Transverse colon (tissue), 4 donors: ENCODE measurements around the gene TARDBP. TPM values are rescaled to one million over a fixed set of nuclear protein-coding genes. Genes with fewer than 3 reads are reported as not detected.
"Not testable (repeated sequence)": the region's sequence is repeated elsewhere in the genome, so short reads cannot be mapped to it uniquely, and the experiment has no call there.

Source experiments
- DNase-seq: peaks from one replicate; pipeline ENCODE4 v3.0.0-alpha.2; 2019
- H3K27ac ChIP-seq, 4 donors: fragments of 200-600 bp; sonication (generic); 2 replicates each; pipeline ENCODE4 v1.5.1; 2016 to 2018; ENCODE audit warnings: inconsistent platforms in 4 of 4
- H3K27me3 ChIP-seq: fragments of 200-600 bp; sonication (generic); 2 replicates; pipeline ENCODE4 v1.5.1; 2017; ENCODE audit warnings: inconsistent platforms
- H3K36me3 ChIP-seq, 4 donors: fragments of 200-600 bp; sonication (generic); 2 replicates each; pipeline ENCODE4 v1.5.1; 2017 to 2019; ENCODE audit warnings: inconsistent platforms in 4 of 4
- H3K4me1 ChIP-seq, 4 donors: fragments of 200-600 bp; sonication (generic); 2 replicates each; pipeline ENCODE4 v1.5.1; 2017 to 2020; ENCODE audit warnings: inconsistent platforms in 4 of 4
- H3K4me3 ChIP-seq, 4 donors: fragments of 200-600 bp; sonication (generic); 1 replicate in 1 of 4; 2 replicates in 3 of 4; pipeline versions ENCODE4 v1.5.1 to v1.6.1; 2017 to 2019; ENCODE audit warnings: inconsistent platforms in 4 of 4
- H3K9me3 ChIP-seq, 2 donors: fragments of 200-600 bp; sonication (generic); 2 replicates each; pipeline ENCODE4 v1.5.1; 2017 to 2019; ENCODE audit warnings: inconsistent platforms in 2 of 2
- EP300 ChIP-seq: sonication (generic); formaldehyde crosslinking; IDR thresholded peaks from one replicate; pipeline ENCODE4 v1.6.1; 2017; ENCODE audit warnings: antibody characterized with exemption, low read depth
- POLR2A ChIP-seq: fragments of 450-650 bp; IDR thresholded peaks from one replicate; pipeline ENCODE4 v1.6.1; 2016; ENCODE audit warnings: antibody characterized with exemption, mild to moderate bottlenecking, moderate library complexity
- POLR2AphosphoS5 ChIP-seq, 3 donors: sonication (generic); formaldehyde crosslinking; IDR thresholded peaks; one replicate each; pipeline ENCODE4 v1.6.1; 2016; ENCODE audit warnings: antibody characterized with exemption in 3 of 3
- WGBS, 2 donors: methylation state at CpG; one replicate each; pipeline ENCODE4 v1.1.5; 2018; ENCODE audit warnings: low coverage in 1 of 2; 5-methylcytosine and 5-hydroxymethylcytosine counted together
- in situ Hi-C, 4 donors: fragments of 200-750 bp; cut with MboI; loops; one replicate each; pipeline versions ENCODE4 v1.15.0 to v1.15.1; 2017; ENCODE audit warnings: low sequenced_read_pairs in 3 of 4, low pct_ligation_motif_present in 1 of 4, low pct_unique_long_range_greater_than_20kb in 1 of 4
- intact Hi-C: fragments of 100-400 bp; cut with DNase I; formaldehyde crosslinking; loops from one replicate; pipeline ENCODE4 v1.15.1; 2023; ENCODE audit warnings: low total_unique reads
- total RNA-seq, 4 donors: library from RNA; depleted of rRNA; stranded (reverse); fragments of >200 nt; gene quantifications; one replicate each; pipeline ENCODE4 v1.1.0, GENCODE V29; 2016
- TF ChIP-seq, protein P1 (sequence below), 5 experiments: fragments of 200-600 bp in 3 of 5; fragments of 450-650 bp in 2 of 5; sonication (generic) in 3 of 5; IDR thresholded peaks; 1 replicate in 2 of 5; 2 replicates in 3 of 5; pipeline ENCODE4 v1.5.1; 2016 to 2017; ENCODE audit warnings: antibody characterized with exemption in 5 of 5, inconsistent platforms in 3 of 5, mild to moderate bottlenecking in 2 of 5, moderate library complexity in 1 of 5

TARDBP gene
- total RNA-seq, 4 donors from 2014 or later = 112 to 278 (median 190) TPM

DNA sequence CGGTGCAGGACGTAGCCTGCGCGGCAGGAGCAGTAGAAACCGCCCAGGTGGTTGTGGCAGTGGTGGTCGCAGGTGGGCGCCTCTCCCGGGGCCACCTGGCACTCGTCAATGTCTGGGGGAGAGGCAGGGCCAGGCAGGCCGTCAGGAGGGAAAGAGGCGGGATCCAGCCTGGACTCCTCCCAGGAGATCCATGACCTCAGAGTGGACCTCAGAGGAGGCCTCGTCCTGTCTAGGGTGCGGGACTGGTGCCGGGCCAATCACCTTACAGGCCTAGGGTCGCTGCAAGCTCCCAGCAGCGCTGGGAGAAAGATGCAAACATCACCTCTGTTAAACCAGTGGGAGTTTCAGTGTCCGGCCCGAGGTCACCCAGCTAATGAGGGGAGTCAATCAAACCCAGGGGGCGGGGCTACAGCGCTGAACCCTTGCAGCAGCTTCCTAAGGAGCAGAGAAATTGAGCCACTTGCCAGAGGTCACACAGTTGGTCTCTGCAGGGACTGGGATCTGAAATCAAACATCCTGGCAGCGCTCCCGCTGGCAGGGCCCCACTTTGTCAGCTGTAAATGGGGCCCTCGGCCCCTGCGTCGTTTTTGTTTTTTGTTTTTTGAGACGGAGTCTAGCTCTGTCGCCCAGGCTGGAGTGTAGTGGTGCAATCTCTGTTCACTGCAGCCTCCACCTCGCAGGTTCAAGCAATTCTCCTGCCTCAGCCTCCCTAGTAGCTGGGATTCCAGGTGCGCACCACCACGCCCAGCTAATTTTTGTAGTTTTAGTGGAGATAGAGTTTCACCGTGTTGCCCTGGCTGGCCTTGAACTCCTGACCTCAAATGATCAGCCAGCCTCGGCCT, 33.2 kb downstream of the TARDBP start:
- intact Hi-C loops = no loop called here
- in situ Hi-C loops = loop anchor here in 2 of 4 donors (25.0 kb wide), 1 partner anchor 592 kb away; no protein-coding TSS in a partner anchor
- Histone ChIP-seq H3K4me3 (no peak overlapping the region), H3K27ac (no peak overlapping the region), H3K4me1 (no peaks in the 10 kb centered on the region), H3K36me3 (no peaks in the 10 kb centered on the region), H3K27me3 (no peaks in the 10 kb centered on the region), H3K9me3 (no peaks in the 10 kb centered on the region)
- DNase-seq = no peak
- WGBS, 2 donors = 69 to 76% methylated on average over 4 to 32 of the region's 32 CpGs
- TF ChIP-seq POLR2A = no peak
- TF ChIP-seq EP300 = no peak
- TF ChIP-seq, protein P1, sequence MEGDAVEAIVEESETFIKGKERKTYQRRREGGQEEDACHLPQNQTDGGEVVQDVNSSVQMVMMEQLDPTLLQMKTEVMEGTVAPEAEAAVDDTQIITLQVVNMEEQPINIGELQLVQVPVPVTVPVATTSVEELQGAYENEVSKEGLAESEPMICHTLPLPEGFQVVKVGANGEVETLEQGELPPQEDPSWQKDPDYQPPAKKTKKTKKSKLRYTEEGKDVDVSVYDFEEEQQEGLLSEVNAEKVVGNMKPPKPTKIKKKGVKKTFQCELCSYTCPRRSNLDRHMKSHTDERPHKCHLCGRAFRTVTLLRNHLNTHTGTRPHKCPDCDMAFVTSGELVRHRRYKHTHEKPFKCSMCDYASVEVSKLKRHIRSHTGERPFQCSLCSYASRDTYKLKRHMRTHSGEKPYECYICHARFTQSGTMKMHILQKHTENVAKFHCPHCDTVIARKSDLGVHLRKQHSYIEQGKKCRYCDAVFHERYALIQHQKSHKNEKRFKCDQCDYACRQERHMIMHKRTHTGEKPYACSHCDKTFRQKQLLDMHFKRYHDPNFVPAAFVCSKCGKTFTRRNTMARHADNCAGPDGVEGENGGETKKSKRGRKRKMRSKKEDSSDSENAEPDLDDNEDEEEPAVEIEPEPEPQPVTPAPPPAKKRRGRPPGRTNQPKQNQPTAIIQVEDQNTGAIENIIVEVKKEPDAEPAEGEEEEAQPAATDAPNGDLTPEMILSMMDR (IDR thresholded peaks at IDR 0.05) = no peak
- TF ChIP-seq POLR2AphosphoS5 (IDR thresholded peaks at IDR 0.05) = no peak

DNA sequence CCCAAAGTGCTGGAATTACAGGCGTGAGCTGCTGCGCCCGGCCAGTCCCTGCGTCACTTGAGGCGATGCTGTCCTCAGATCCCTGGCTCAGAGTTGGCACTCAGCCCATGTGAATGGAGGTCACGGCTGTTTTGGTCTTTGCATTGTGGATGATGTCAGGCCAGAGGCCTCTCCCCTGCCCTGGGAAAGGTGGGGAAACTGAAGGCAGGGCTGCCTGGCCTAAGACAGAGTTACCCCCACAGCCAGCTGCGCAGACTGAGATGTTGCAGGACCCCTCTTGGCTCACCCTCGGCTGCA, 33.8 kb downstream of the TARDBP start:
- no peak for DNase-seq
- Histone ChIP-seq H3K4me3 (no peak overlapping the region), H3K36me3 (no peaks in the 10 kb centered on the region), H3K9me3 (no peaks in the 10 kb centered on the region), H3K27ac (no peak overlapping the region), H3K4me1 (no peaks in the 10 kb centered on the region), H3K27me3 (no peaks in the 10 kb centered on the region)
- TF ChIP-seq POLR2AphosphoS5 (IDR thresholded peaks at IDR 0.05) = no peak
- TF ChIP-seq EP300 = no peak
- TF ChIP-seq POLR2A = no peak
- TF ChIP-seq, protein P1 (IDR thresholded peaks at IDR 0.05) = no peak
- intact Hi-C loops (no loop called here), in situ Hi-C loops (loop anchor here in 2 of 4 donors (25.0 kb wide), 1 partner anchor 591 kb away; no protein-coding TSS in a partner anchor)
- WGBS, 2 donors = 60 to 78% methylated on average over 1 to 8 of the region's 8 CpGs

DNA sequence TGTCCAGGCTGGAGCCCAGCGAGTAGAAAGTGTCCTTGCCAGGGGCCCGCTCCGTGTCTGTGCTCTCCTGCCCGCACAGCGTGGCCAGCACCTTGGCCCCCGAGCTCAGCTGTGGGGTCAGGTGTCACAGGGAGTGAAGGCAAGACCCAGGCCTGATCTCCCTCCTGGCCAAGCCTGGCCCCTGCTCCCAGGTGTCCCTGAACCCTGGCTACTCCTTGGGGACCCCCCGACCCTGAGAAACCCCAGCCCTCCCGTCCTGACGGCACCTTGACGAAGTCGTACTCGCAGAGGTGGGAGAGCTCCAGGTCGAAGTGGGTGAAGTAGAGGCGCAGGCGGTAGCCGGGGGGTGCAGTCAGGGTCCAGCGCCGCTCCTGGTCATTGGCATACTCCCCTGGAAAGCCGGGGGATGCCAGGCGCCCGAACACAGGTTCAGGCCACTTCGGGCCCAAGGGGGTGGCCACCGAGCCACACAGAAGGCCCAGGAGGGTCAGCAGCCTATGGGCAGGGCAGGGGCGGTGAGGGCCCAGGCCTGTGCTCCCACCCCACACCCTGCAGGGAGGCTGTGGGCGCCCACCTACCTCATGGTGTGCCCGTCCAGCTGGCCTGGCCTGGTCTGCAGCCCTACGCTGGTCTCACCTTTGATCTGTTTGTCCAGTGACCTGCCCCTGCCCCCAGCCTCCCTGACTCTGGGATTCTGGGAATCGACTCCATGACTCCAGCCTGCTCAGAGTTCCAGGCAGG, 34.3 kb downstream of the TARDBP start, which contains the start of gene MASP2:
MASP2 (minus strand) TSS at position 615 of the 741 bp plus-strand sequence; CDS start at position 583, 32 bp downstream.
- WGBS, 2 donors = 60 to 89% methylated on average over 1 to 28 of the region's 28 CpGs
- no peaks in the 10 kb centered on the region for H3K4me1 ChIP-seq
- no peak for TF ChIP-seq POLR2A
- no peaks in the 10 kb centered on the region for H3K9me3 ChIP-seq
- H3K27me3 ChIP-seq = no peaks in the 10 kb centered on the region
- intact Hi-C loops (no loop called here), in situ Hi-C loops (loop anchor here in 2 of 4 donors (25.0 kb wide), 1 partner anchor 591 kb away; no protein-coding TSS in a partner anchor)
- H3K36me3 ChIP-seq = no peaks in the 10 kb centered on the region
- no peak for DNase-seq
- H3K4me3 ChIP-seq = no peak within 1 kb of the TSS
- no peak within 1 kb of the TSS for H3K27ac ChIP-seq

DNA sequence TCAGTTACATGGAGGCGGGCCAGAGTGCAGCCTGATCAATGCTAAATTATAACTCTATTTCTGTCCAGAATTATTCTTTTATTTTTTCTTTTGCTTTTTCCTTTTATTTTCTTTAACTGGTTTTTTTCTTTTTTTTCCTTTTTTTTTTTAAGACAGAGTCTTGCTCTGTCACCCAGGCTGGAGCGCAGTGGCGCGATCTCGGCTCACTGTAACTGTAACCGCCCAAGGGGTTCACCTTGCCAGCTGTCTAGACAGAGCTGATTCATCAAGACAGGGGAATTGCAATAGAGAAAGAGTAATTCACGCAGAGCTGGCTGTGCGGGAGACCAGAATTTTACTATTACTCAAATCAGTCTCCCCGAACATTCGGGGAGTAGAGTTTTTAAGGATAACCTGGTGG, 38.7 kb downstream of the TARDBP start:
- 84 to 87% methylated on average over 6 to 10 of the region's 10 CpGs for WGBS, 2 donors
- in situ Hi-C loops, H3K4me3 ChIP-seq, H3K9me3 ChIP-seq, H3K36me3 ChIP-seq, H3K27me3 ChIP-seq, DNase-seq, H3K27ac ChIP-seq, intact Hi-C loops, H3K4me1 ChIP-seq: not testable (repeated sequence)
